Measurements from ENCODE around the gene ARAP3.
A peak's percentile ranks its signal among the peaks of the same experiment; 100 is the strongest.

Gene ARAP3

DNA sequence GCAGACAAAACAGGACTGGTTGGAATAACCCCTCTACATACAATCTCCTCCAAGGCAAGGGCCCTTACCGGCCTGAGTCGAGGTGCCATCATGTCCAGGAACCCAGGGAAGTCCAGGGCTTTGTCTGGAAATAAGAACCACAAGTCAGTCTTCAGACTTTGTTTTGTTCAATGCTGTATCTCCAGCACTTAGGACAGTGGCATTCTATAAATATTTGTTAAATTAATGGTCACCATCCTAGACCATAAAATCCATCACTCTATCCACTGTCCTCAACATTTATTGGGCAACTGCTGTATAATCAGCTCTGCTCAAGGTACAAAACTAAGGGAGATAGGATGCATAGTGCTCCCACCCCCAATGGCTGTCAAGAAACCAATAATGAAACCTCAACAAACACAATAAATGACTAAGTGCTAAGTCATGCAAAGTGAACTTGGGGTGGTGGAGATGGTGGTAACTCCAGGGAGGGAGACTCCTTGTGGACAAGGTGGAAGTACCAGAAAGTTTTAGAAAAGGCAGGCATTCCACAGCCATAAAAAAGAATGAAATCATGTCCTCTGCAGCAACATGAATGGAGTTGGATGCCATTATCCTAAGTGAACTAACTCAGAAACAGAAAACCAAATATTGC lies 40.3 kb downstream of the ARAP3 start:
- no peak overlapping the region for H3K4me3 ChIP-seq (ENCODE audit: low read depth, low read length)
- TF ChIP-seq, protein P1, sequence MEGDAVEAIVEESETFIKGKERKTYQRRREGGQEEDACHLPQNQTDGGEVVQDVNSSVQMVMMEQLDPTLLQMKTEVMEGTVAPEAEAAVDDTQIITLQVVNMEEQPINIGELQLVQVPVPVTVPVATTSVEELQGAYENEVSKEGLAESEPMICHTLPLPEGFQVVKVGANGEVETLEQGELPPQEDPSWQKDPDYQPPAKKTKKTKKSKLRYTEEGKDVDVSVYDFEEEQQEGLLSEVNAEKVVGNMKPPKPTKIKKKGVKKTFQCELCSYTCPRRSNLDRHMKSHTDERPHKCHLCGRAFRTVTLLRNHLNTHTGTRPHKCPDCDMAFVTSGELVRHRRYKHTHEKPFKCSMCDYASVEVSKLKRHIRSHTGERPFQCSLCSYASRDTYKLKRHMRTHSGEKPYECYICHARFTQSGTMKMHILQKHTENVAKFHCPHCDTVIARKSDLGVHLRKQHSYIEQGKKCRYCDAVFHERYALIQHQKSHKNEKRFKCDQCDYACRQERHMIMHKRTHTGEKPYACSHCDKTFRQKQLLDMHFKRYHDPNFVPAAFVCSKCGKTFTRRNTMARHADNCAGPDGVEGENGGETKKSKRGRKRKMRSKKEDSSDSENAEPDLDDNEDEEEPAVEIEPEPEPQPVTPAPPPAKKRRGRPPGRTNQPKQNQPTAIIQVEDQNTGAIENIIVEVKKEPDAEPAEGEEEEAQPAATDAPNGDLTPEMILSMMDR (IDR thresholded peaks at IDR 0.05; ENCODE audit: borderline replicate concordance, insufficient read depth, low read depth, low read length) = peak; percentile 24; the same call in 1 of the 2 replicates

DNA sequence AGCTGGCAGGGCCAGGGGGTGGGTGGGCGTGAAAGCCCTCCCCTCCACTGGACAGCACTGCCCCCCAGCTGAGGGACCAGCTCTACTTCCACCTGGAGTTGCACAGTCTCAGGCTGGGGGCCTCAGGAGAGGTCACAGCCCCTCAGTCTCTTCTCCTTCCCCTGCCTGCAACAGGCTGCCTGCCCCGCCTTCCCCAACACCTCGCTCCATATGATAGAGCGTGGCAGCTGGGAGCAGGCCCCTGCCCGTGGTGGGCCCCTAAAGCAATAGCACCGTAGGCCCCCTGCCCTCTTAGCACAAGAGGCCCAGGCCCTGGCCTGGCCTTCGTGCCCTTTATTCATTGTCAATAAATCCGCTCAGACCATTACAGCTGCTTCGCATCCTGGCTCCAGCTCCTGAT lies 41.3 kb downstream of the ARAP3 start:
- H3K4me3 ChIP-seq (ENCODE audit: low read depth, low read length) = no peak overlapping the region
- TF ChIP-seq, protein P1 (IDR thresholded peaks at IDR 0.05; ENCODE audit: borderline replicate concordance, insufficient read depth, low read depth, low read length) = no peak

DNA sequence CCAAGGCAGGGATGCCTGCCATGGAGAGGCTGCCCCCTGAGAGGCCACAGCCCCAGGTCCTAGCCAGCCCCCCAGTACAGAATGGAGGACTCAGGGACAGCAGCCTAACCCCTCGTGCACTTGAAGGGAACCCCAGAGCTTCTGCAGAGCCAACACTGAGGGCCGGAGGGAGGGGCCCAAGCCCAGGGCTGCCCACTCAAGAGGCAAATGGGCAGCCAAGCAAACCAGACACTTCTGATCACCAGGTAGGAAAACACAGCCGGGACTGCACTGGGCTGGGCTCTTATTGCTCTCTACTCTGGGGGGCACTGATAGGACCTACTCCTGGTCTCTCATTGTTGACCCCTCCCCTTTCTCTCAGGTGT lies 42.0 kb downstream of the ARAP3 start:
- TF ChIP-seq, protein P1 (IDR thresholded peaks at IDR 0.05; ENCODE audit: borderline replicate concordance, insufficient read depth, low read depth, low read length) = no peak
- no peak overlapping the region for H3K4me3 ChIP-seq (ENCODE audit: low read depth, low read length)

DNA sequence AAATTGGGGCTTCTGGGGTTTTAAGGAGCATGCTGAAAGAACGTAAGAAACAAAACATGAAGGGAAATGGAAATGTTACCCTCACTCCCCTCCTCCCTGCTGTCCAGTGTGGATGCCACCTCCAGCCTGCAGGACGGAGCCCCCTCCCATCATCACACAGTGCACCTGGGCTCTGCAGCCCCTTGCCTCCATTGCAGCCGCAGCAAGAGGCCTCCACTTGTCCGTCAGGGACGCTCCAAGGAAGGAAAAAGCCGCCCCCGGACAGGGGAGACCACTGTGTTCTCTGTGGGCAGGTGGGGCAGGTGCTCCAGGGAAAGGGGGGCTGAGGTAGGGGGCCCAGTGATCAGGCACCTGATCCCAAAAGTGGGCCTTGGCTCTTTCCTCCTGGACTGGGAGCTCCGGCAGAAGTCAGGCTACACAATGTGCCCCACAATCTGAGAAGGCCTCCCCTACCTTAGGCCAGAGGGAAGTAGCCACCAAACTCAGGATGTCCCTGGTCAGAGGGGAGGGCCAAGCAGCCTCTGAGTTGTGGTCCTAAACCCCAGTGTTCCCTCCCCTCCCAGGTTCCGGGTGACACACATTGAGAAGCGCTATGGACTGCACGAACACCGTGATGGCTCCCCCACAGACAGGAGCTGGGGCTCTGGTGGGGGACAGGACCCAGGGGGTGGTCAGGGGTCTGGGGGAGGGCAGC lies 42.5 kb downstream of the ARAP3 start:
- TF ChIP-seq, protein P1 (IDR thresholded peaks at IDR 0.05; ENCODE audit: borderline replicate concordance, insufficient read depth, low read depth, low read length) = no peak
- no peak overlapping the region for H3K4me3 ChIP-seq (ENCODE audit: low read depth, low read length)

DNA sequence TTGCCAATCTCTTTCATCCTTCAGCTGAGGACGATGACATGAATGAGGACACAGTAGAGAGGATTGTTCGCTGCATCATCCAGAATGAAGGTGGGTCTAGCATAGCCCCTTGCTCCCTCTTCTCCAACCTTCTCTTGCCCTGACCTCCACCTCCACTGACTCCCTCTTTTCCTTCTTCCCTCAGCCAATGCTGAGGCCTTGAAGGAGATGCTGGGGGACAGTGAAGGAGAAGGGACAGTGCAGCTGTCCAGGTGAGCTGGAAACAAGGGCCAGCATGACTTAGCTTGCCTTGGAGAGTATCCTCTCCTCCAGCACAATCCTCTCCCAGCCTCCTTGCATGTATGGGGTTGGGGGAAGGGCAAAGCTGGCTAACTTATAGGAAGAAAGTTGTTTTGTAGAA lies 43.3 kb downstream of the ARAP3 start:
- TF ChIP-seq, protein P1 (IDR thresholded peaks at IDR 0.05; ENCODE audit: borderline replicate concordance, insufficient read depth, low read depth, low read length) = no peak

DNA sequence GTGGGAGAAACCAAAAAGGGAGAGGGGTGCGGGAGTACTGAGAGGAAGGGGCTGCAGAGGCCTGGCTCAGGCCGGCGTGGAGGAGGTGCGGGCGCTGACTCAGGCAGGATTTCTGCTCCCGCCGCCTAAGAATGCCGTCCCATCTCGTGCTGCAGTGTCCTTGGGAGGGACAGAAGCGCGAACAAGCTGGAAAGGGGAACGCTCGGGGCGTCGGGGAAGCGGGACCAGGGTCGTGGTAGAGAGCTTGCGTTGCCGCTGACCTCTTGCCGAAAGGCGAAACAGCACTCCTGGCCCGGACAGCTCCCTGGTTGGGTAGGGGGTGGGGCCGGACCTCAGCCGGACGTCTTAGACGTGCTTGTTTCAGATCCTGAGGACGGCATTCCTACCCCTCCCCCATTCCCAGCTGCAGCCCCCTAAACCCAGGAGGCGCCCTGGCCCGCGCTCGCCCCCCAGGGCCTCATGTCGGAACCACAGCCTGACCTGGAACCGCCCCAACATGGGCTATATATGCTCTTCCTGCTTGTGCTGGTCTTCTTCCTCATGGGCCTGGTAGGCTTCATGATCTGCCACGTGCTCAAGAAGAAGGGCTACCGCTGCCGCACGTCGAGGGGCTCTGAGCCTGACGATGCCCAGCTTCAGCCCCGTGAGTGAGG lies 44.1 kb downstream of the ARAP3 start:
- H3K4me3 ChIP-seq (ENCODE audit: low read depth, low read length) = peak overlapping the region; percentile 86
- TF ChIP-seq, protein P1 (IDR thresholded peaks at IDR 0.05; ENCODE audit: borderline replicate concordance, insufficient read depth, low read depth, low read length) = peak; percentile 73

More for the DNA sequence above, 43.3 kb downstream of the ARAP3 start:
- H3K4me3 ChIP-seq (ENCODE audit: low read depth, low read length) = no peak overlapping the region
